UCSD-AML1 (cell line): ENCODE results near the gene ANO1.

ENCODE experiments used
- DNase-seq: peaks from one replicate; lab custom pipeline; 2025; ENCODE audit not compliant: unreplicated experiment; lab: John Stamatoyannopoulos, UW

The ANO1 gene

GRCh38 chr11:70111269-70112016 is 33.3 kb downstream of the ANO1 start:
- peak; percentile 66 for DNase-seq

GRCh38 chr11:70112017-70112434 is 33.9 kb downstream of the ANO1 start:
- DNase-seq = no peak

GRCh38 chr11:70113801-70114200 is 35.7 kb downstream of the ANO1 start:
- no peak for DNase-seq

GRCh38 chr11:70115778-70116177 is 37.7 kb downstream of the ANO1 start:
- DNase-seq = no peak

GRCh38 chr11:70116386-70117065 is 38.4 kb downstream of the ANO1 start:
- no peak for DNase-seq

GRCh38 chr11:70117567-70118145 is 39.5 kb downstream of the ANO1 start:
- DNase-seq = no peak

- no peak for DNase-seq
These were observed 40.5 kb downstream of the ANO1 start for GRCh38 chr11:70118642-70119041.

GRCh38 chr11:70119502-70119901 is 41.4 kb downstream of the ANO1 start:
- no peak for DNase-seq

GRCh38 chr11:70120674-70121073 is 42.6 kb downstream of the ANO1 start:
- no peak for DNase-seq

GRCh38 chr11:70122490-70123198 is 44.5 kb downstream of the ANO1 start:
- DNase-seq = no peak

GRCh38 chr11:70123711-70124110 is 45.6 kb downstream of the ANO1 start:
- no peak for DNase-seq

- DNase-seq = no peak
These were observed 46.3 kb downstream of the ANO1 start for GRCh38 chr11:70124321-70125000.

- DNase-seq = no peak
These were observed 48.4 kb downstream of the ANO1 start for GRCh38 chr11:70126494-70126893.

GRCh38 chr11:70127653-70128434 is 49.7 kb downstream of the ANO1 start:
- no peak for DNase-seq

GRCh38 chr11:70128435-70128906 is 50.4 kb downstream of the ANO1 start:
- DNase-seq = peak; percentile 25

GRCh38 chr11:70129051-70129592 is 51.0 kb downstream of the ANO1 start:
- no peak for DNase-seq

GRCh38 chr11:70130636-70131035 is 52.5 kb downstream of the ANO1 start:
- DNase-seq = no peak

- no peak for DNase-seq
These were observed 53.6 kb downstream of the ANO1 start for GRCh38 chr11:70131606-70132190.

GRCh38 chr11:70132641-70133040 is 54.5 kb downstream of the ANO1 start:
- no peak for DNase-seq
